Mesenchymal stem cell (in vitro differentiated cells and primary cell): ENCODE results near the gene IQCH.

ENCODE experiments used
- DNase-seq: peaks from one replicate; pipeline ENCODE4 v3.0.0-alpha.2; 2013
- H2AFZ ChIP-seq: one replicate; pipeline ENCODE4 v1.6.1; 2013; ENCODE audit warnings: low read depth, mild to moderate bottlenecking, control low read depth, inconsistent platforms, low read length, moderate library complexity
- H2AK5ac ChIP-seq: 2 replicates; pipeline ENCODE4 v1.6.1; 2013; ENCODE audit warnings: low read length, moderate library complexity, mild to moderate bottlenecking, inconsistent platforms; ENCODE audit not compliant: severe bottlenecking
- H2BK120ac ChIP-seq: one replicate; pipeline ENCODE4 v1.6.1; 2013; ENCODE audit warnings: low read depth, mild to moderate bottlenecking, inconsistent platforms, low read length, moderate library complexity
- H2BK12ac ChIP-seq, 2 experiments: one replicate each; pipeline ENCODE4 v1.6.1; 2013; ENCODE audit warnings: inconsistent platforms in 2 of 2, low read length in 2 of 2, mild to moderate bottlenecking in 2 of 2, moderate library complexity in 2 of 2, control low read depth in 1 of 2
- H2BK15ac ChIP-seq: one replicate; pipeline ENCODE4 v1.6.1; 2013; ENCODE audit warnings: mild to moderate bottlenecking, low read depth, inconsistent platforms; ENCODE audit not compliant: poor library complexity, severe bottlenecking
- H2BK5ac ChIP-seq: 2 replicates; pipeline ENCODE4 v1.6.1; 2013; ENCODE audit warnings: low read depth, mild to moderate bottlenecking, low read length, control low read depth, inconsistent platforms; ENCODE audit not compliant: poor library complexity, severe bottlenecking
- H3K14ac ChIP-seq, 2 experiments: one replicate each; pipeline ENCODE4 v1.6.1; 2013; ENCODE audit warnings: inconsistent platforms in 2 of 2, low read length in 2 of 2, control low read depth in 1 of 2, mild to moderate bottlenecking in 1 of 2, moderate library complexity in 1 of 2
- H3K18ac ChIP-seq, 2 experiments: one replicate each; pipeline ENCODE4 v1.6.1; 2013; ENCODE audit warnings: inconsistent platforms in 2 of 2, low read length in 2 of 2, control low read depth in 1 of 2, low read depth in 1 of 2, mild to moderate bottlenecking in 1 of 2
- H3K23ac ChIP-seq, 2 experiments: one replicate each; pipeline ENCODE4 v1.6.1; 2013; ENCODE audit warnings: inconsistent platforms in 2 of 2, low read length in 2 of 2, mild to moderate bottlenecking in 2 of 2, moderate library complexity in 2 of 2, control low read depth in 1 of 2
- H3K27ac ChIP-seq: 2 replicates; pipeline ENCODE4 v1.5.1; 2013; ENCODE audit warnings: mild to moderate bottlenecking, moderate library complexity, low read length, control low read depth, inconsistent platforms; ENCODE audit not compliant: poor library complexity, severe bottlenecking
- H3K27me3 ChIP-seq, 2 experiments: 2 replicates each; pipeline versions ENCODE4 v1.6.1 to v1.7.0; 2013; ENCODE audit warnings: low read length in 2 of 2, mild to moderate bottlenecking in 2 of 2, moderate library complexity in 2 of 2, control low read depth in 1 of 2, inconsistent platforms in 1 of 2; ENCODE audit not compliant: control insufficient read depth in 1 of 2, insufficient read depth in 1 of 2
- H3K36me3 ChIP-seq, 2 experiments: 2 replicates each; pipeline versions ENCODE4 v1.6.1 to v1.7.0; 2013; ENCODE audit warnings: low read length in 2 of 2, control low read depth in 1 of 2, inconsistent platforms in 1 of 2, low read depth in 1 of 2, mild to moderate bottlenecking in 1 of 2; ENCODE audit not compliant: insufficient read depth in 2 of 2, control insufficient read depth in 1 of 2
- H3K4ac ChIP-seq, 2 experiments: one replicate each; pipeline ENCODE4 v1.6.1; 2013; ENCODE audit warnings: inconsistent platforms in 2 of 2, low read length in 2 of 2, mild to moderate bottlenecking in 2 of 2, moderate library complexity in 2 of 2, control low read depth in 1 of 2, low read depth in 1 of 2
- H3K4me1 ChIP-seq: 2 replicates; pipeline ENCODE4 v1.6.1; 2013; ENCODE audit warnings: low read depth, low read length, control low read depth; ENCODE audit not compliant: control insufficient read depth, insufficient read depth
- H3K4me2 ChIP-seq: 2 replicates; pipeline ENCODE4 v1.6.1; 2013; ENCODE audit warnings: low read length, mild to moderate bottlenecking, inconsistent platforms; ENCODE audit not compliant: poor library complexity, severe bottlenecking
- H3K4me3 ChIP-seq, 2 experiments: 2 replicates each; pipeline versions ENCODE4 v1.5.1 to v1.7.0; 2013; ENCODE audit warnings: low read length in 2 of 2, mild to moderate bottlenecking in 2 of 2, control low read depth in 1 of 2, low read depth in 1 of 2; ENCODE audit not compliant: insufficient read depth in 1 of 2
- H3K79me1 ChIP-seq: replicated peaks from 2 replicates; pipeline ENCODE4 v1.6.1; 2013; ENCODE audit warnings: mild to moderate bottlenecking, control low read depth, low read length, inconsistent platforms; ENCODE audit not compliant: poor library complexity, severe bottlenecking
- H3K9ac ChIP-seq: 2 replicates; pipeline ENCODE4 v1.7.0; 2013; ENCODE audit warnings: mild to moderate bottlenecking, low read length, moderate library complexity
- H3K9me3 ChIP-seq: 2 replicates; pipeline ENCODE4 v1.7.0; 2013; ENCODE audit warnings: mild to moderate bottlenecking, low read length; ENCODE audit not compliant: control insufficient read depth
- H4K8ac ChIP-seq: one replicate; pipeline ENCODE4 v1.6.1; 2013; ENCODE audit warnings: inconsistent platforms, mild to moderate bottlenecking, low read length, moderate library complexity
- H4K91ac ChIP-seq: one replicate; pipeline ENCODE4 v1.6.1; 2013; ENCODE audit warnings: mild to moderate bottlenecking, low read length, inconsistent platforms
- WGBS: methylation state at CpG from one replicate; pipeline ENCODE4 v1.1.7; 2013; ENCODE audit warnings: mixed read lengths; 5-methylcytosine and 5-hydroxymethylcytosine counted together

IQCH gene

DNA sequence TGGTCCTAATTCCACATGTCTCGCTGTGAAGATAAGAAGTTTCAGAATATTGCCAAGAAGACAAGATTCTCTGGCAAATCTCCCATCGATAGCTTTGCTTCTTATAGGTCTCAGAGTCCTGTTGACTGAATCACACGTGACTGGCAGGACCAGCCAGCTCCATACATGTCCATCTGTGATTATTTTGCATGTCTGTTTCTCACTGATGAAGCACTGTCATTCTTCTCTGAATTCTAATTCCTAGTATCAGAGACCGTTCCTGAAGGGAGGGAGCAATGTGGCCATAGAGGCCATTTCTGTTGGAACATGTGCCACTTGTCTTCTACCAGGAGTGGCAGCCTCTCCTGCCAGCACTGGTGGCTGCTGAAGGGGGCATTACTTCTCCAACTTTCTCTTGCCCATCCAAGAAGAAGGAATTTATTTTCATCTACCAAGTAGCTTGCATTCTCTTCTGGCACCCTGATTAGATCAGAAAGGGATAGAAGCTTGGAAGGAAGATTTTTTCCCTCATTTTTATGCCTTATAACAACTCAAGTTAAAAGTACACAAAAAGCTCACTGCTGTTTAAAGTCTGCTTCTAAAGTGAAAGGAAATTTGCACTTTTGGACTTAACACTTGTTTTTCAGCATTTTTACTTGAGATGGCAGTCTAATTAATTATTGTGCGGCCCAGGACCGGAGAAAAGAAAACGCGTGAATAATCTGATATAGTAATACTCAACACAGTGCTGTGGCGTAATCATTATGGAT lies 115.8 kb downstream of the IQCH start:
- H4K8ac ChIP-seq, result no peak overlapping the region
- no peak overlapping the region for H3K18ac ChIP-seq
- H3K27me3 ChIP-seq, result no peaks in the 10 kb centered on the region
- no peak overlapping the region for H2AK5ac ChIP-seq
- no peaks in the 10 kb centered on the region for H3K36me3 ChIP-seq
- no peak overlapping the region for H3K14ac ChIP-seq
- no peak overlapping the region for H3K23ac ChIP-seq
- H3K9ac ChIP-seq, result no peak overlapping the region
- H2BK15ac ChIP-seq, result no peak overlapping the region
- H2BK5ac ChIP-seq, result no peak overlapping the region
- H3K9me3 ChIP-seq, result no peaks in the 10 kb centered on the region
- no peak overlapping the region for H3K4me3 ChIP-seq
- no peaks in the 10 kb centered on the region for H3K4me1 ChIP-seq
- no peak overlapping the region for H3K27ac ChIP-seq
- H4K91ac ChIP-seq, result no peak overlapping the region
- WGBS, result 95% methylated on average over 9 of the region's 9 CpGs
- H3K79me1 ChIP-seq, result no peaks in the 10 kb centered on the region
- DNase-seq, result no peak
- H2AFZ ChIP-seq, result no peak overlapping the region
- H2BK12ac ChIP-seq, result no peak overlapping the region
- no peak overlapping the region for H2BK120ac ChIP-seq
- H3K4me2 ChIP-seq, result no peak overlapping the region
- no peak overlapping the region for H3K4ac ChIP-seq

DNA sequence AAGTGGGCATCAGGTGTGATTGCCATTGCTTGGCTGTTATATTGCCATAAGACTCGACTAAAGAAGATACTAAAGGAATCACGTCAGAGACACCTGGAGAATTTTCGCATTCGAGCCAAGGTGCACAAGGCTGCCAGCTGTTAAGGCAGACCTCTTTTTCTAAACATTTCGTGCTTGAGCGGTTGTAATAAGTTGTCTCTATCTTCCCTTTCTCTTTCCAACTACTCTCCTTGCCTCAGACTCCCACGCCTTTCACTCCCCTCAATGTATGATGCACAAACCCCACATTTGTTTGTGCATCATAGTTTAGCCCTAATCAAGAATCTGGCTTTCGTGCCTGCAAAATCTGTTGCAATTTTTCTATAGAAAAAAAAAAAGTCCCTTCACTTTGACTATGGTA lies 118.0 kb downstream of the IQCH start:
- H3K4me2 ChIP-seq, result no peak overlapping the region
- H2BK5ac ChIP-seq, result no peak overlapping the region
- H3K4me1 ChIP-seq, result no peaks in the 10 kb centered on the region
- no peak overlapping the region for H3K14ac ChIP-seq
- H3K18ac ChIP-seq, result no peak overlapping the region
- H3K4ac ChIP-seq, result no peak overlapping the region
- H4K91ac ChIP-seq, result no peak overlapping the region
- H4K8ac ChIP-seq, result no peak overlapping the region
- no peak overlapping the region for H2AK5ac ChIP-seq
- H2BK15ac ChIP-seq, result no peak overlapping the region
- no peaks in the 10 kb centered on the region for H3K9me3 ChIP-seq
- WGBS, result 87% methylated on average over 8 of the region's 8 CpGs
- H3K23ac ChIP-seq, result no peak overlapping the region
- H3K4me3 ChIP-seq, result no peak overlapping the region
- H3K27ac ChIP-seq, result no peak overlapping the region
- no peaks in the 10 kb centered on the region for H3K36me3 ChIP-seq
- H3K79me1 ChIP-seq, result no peaks in the 10 kb centered on the region
- no peak overlapping the region for H2BK120ac ChIP-seq
- no peak overlapping the region for H2BK12ac ChIP-seq
- DNase-seq, result no peak
- no peak overlapping the region for H2AFZ ChIP-seq
- H3K27me3 ChIP-seq, result no peaks in the 10 kb centered on the region
- H3K9ac ChIP-seq, result no peak overlapping the region

DNA sequence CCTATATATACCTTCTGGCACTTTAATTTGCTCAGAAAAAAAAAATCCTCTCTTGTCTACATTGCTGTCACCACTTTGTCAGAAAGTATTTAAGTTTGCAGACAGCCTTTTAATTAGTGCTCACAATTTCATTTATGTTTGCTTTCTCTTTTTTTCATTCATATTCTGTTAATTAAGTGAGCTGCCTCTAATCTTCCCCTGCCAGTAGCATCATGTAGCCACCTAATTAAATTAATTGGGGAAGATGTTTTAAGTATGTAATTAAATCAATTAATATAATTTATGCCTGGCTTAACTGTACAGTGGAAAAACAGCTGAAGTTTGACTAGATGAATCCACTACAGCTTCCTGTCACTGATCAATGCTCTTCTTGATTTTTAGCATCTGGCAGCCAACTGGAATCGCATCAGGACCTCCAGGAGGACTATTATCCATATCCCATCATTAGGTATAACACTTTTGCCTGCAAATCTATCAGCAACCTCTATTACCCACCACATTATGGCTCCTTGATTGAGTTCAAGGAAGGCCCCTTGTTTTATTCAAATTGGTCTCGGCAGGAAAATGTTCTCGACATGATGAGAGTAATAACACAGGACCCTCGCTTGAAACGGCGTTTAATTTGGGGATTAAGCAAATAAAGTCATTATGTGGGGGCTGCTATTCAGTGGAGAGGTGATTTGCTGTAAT lies 118.5 kb downstream of the IQCH start:
- no peak overlapping the region for H2BK12ac ChIP-seq
- no peak overlapping the region for H4K8ac ChIP-seq
- no peak overlapping the region for H2BK15ac ChIP-seq
- WGBS, result 96% methylated on average over 6 of the region's 6 CpGs
- H3K18ac ChIP-seq, result no peak overlapping the region
- H3K36me3 ChIP-seq, result no peaks in the 10 kb centered on the region
- H2BK120ac ChIP-seq, result no peak overlapping the region
- no peaks in the 10 kb centered on the region for H3K27me3 ChIP-seq
- H2BK5ac ChIP-seq, result no peak overlapping the region
- no peak overlapping the region for H3K4me2 ChIP-seq
- no peak overlapping the region for H3K14ac ChIP-seq
- no peak overlapping the region for H3K4ac ChIP-seq
- no peak overlapping the region for H4K91ac ChIP-seq
- no peak overlapping the region for H3K27ac ChIP-seq
- H3K4me3 ChIP-seq, result no peak overlapping the region
- no peaks in the 10 kb centered on the region for H3K9me3 ChIP-seq
- no peak overlapping the region for H3K9ac ChIP-seq
- H3K4me1 ChIP-seq, result no peaks in the 10 kb centered on the region
- H2AFZ ChIP-seq, result no peak overlapping the region
- DNase-seq, result no peak
- no peak overlapping the region for H2AK5ac ChIP-seq
- H3K79me1 ChIP-seq, result no peaks in the 10 kb centered on the region
- no peak overlapping the region for H3K23ac ChIP-seq

DNA sequence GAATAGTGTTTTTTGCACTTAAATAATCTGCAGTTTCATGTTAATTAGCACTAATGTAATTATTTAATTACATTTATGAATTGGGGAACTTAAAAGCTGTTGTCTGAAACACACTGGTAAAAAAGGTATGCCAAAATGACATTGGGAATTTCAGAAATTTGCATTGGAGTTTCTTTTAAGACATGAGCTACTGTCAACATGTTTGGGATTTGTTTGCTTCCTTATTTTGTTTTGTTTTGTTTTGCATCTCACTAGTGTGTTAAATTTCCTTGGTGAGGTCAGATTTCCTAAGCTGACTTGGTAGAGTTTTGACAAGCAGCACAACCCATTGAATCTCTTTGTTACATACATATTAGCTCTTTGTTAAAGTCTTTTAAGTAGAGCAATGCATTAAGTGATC lies 119.4 kb downstream of the IQCH start:
- H3K14ac ChIP-seq, result no peak overlapping the region
- H3K18ac ChIP-seq, result no peak overlapping the region
- no peaks in the 10 kb centered on the region for H3K9me3 ChIP-seq
- H2AFZ ChIP-seq, result no peak overlapping the region
- H2BK15ac ChIP-seq, result no peak overlapping the region
- H3K4ac ChIP-seq, result no peak overlapping the region
- H2BK12ac ChIP-seq, result no peak overlapping the region
- H4K8ac ChIP-seq, result no peak overlapping the region
- no peaks in the 10 kb centered on the region for H3K36me3 ChIP-seq
- H3K9ac ChIP-seq, result no peak overlapping the region
- H3K4me2 ChIP-seq, result no peak overlapping the region
- no peak overlapping the region for H3K27ac ChIP-seq
- H2BK5ac ChIP-seq, result no peak overlapping the region
- H4K91ac ChIP-seq, result no peak overlapping the region
- H3K4me1 ChIP-seq, result no peaks in the 10 kb centered on the region
- H3K23ac ChIP-seq, result no peak overlapping the region
- H2BK120ac ChIP-seq, result no peak overlapping the region
- no peaks in the 10 kb centered on the region for H3K27me3 ChIP-seq
- no peak for DNase-seq
- no peak overlapping the region for H2AK5ac ChIP-seq
- no peaks in the 10 kb centered on the region for H3K79me1 ChIP-seq
- no peak overlapping the region for H3K4me3 ChIP-seq
